SK-N-SH treated with all-trans-retinoic acid at 6 μM for 48 hours (cell line): ENCODE results near the gene SEMA4D.

Experiments
- ATAC-seq: fragments of 200-7000 bp; cut with Tn5 transposase; 3 replicates; pipeline ENCODE4 v1.9.1; 2020; ENCODE audit warnings: mild to moderate bottlenecking, moderate library complexity
- ARNTL ChIP-seq: fragments of 450-650 bp; formaldehyde crosslinking; IDR thresholded peaks from 2 replicates; pipeline ENCODE4 v1.5.0; 2020; ENCODE audit warnings: low read depth, mild to moderate bottlenecking, moderate library complexity, borderline replicate concordance
- BACH2 ChIP-seq: fragments of 250-450 bp; sonication (Bioruptor Pico); IDR thresholded peaks from 2 replicates; pipeline ENCODE4 v1.9.0; 2021; ENCODE audit warnings: mild to moderate bottlenecking, borderline replicate concordance
- CREB5 ChIP-seq: fragments of 250-450 bp; sonication (Bioruptor Pico); IDR thresholded peaks from 2 replicates; pipeline ENCODE4 v1.5.1; 2020; ENCODE audit warnings: low read depth, mild to moderate bottlenecking, moderate library complexity
- CSDC2 ChIP-seq: fragments of 250-450 bp; sonication (Bioruptor Pico); IDR thresholded peaks from 2 replicates; pipeline ENCODE4 v1.5.0; 2020; ENCODE audit warnings: mild to moderate bottlenecking, moderate library complexity
- CSRNP3 ChIP-seq: fragments of 250-450 bp; sonication (Bioruptor Pico); IDR thresholded peaks from 2 replicates; pipeline ENCODE4 v1.5.1; 2021; ENCODE audit warnings: mild to moderate bottlenecking, moderate library complexity
- ESRRG ChIP-seq: fragments of 250-450 bp; sonication (Bioruptor Pico); IDR thresholded peaks from 2 replicates; pipeline ENCODE4 v1.6.1; 2021; ENCODE audit warnings: mild to moderate bottlenecking
- GLIS3 ChIP-seq: fragments of 250-450 bp; sonication (Bioruptor Pico); IDR thresholded peaks from 2 replicates; pipeline ENCODE4 v1.5.0; 2020; ENCODE audit warnings: mild to moderate bottlenecking, moderate library complexity
- ISL1 ChIP-seq: fragments of 250-450 bp; sonication (Bioruptor Pico); IDR thresholded peaks from 2 replicates; pipeline ENCODE4 v2.1.2; 2022; ENCODE audit warnings: mild to moderate bottlenecking, moderate library complexity
- OSR1 ChIP-seq: fragments of 250-450 bp; sonication (Bioruptor Pico); IDR thresholded peaks from 2 replicates; pipeline ENCODE4 v1.8.0; 2022; ENCODE audit warnings: moderate library complexity, mild to moderate bottlenecking, inconsistent platforms
- PATZ1 ChIP-seq: fragments of 250-450 bp; sonication (Bioruptor Pico); IDR thresholded peaks from 2 replicates; pipeline ENCODE4 v1.8.0; 2020; ENCODE audit warnings: mild to moderate bottlenecking, moderate library complexity, borderline replicate concordance
- PPARA ChIP-seq: fragments of 250-450 bp; sonication (Bioruptor Pico); IDR thresholded peaks from 2 replicates; pipeline ENCODE4 v1.5.0; 2020; ENCODE audit warnings: mild to moderate bottlenecking, borderline replicate concordance
- RARB ChIP-seq: fragments of 250-450 bp; sonication (Bioruptor Pico); IDR thresholded peaks from 2 replicates; pipeline ENCODE4 v1.8.0; 2021; ENCODE audit warnings: mild to moderate bottlenecking, moderate library complexity
- SNAI2 ChIP-seq: fragments of 250-450 bp; sonication (Bioruptor Pico); IDR thresholded peaks from 2 replicates; pipeline ENCODE4 v1.5.0; 2020; ENCODE audit warnings: mild to moderate bottlenecking, moderate library complexity
- TCF4 ChIP-seq: fragments of 250-450 bp; sonication (Bioruptor Pico); IDR thresholded peaks from 2 replicates; pipeline ENCODE4 v1.8.0; 2021; ENCODE audit warnings: mild to moderate bottlenecking, moderate library complexity, borderline replicate concordance
- TOX ChIP-seq: fragments of 250-450 bp; sonication (Bioruptor Pico); IDR thresholded peaks from 2 replicates; pipeline ENCODE4 v1.8.0; 2021; ENCODE audit warnings: mild to moderate bottlenecking, moderate library complexity, borderline replicate concordance
- ZC3H10 ChIP-seq: fragments of 250-450 bp; sonication (Bioruptor Pico); IDR thresholded peaks from 2 replicates; pipeline ENCODE4 v1.5.1; 2021; ENCODE audit warnings: mild to moderate bottlenecking, moderate library complexity
- ZFP30 ChIP-seq: fragments of 450-650 bp; formaldehyde crosslinking; IDR thresholded peaks from 2 replicates; pipeline ENCODE4 v1.5.0; 2022; ENCODE audit warnings: mild to moderate bottlenecking, moderate library complexity
- ZNF565 ChIP-seq: fragments of 450-650 bp; formaldehyde crosslinking; conservative IDR thresholded peaks from 2 replicates; pipeline ENCODE4 v1.5.0; 2020; ENCODE audit warnings: low read depth, mild to moderate bottlenecking, moderate library complexity
- ZNF70 ChIP-seq: fragments of 450-650 bp; formaldehyde crosslinking; IDR thresholded peaks from 2 replicates; pipeline ENCODE4 v1.5.0; 2020; ENCODE audit warnings: mild to moderate bottlenecking, moderate library complexity
- ZNF8 ChIP-seq: fragments of 450-650 bp; formaldehyde crosslinking; IDR thresholded peaks from 2 replicates; pipeline ENCODE4 v1.5.0; 2020; ENCODE audit warnings: mild to moderate bottlenecking, moderate library complexity
- TF ChIP-seq, protein P1 (sequence below): fragments of 250-450 bp; sonication (Bioruptor Pico); IDR thresholded peaks from 2 replicates; pipeline ENCODE4 v1.5.0; 2020; ENCODE audit warnings: mild to moderate bottlenecking, moderate library complexity

The SEMA4D gene

GRCh38 chr9:89368550-89368949 is 129.4 kb downstream of the SEMA4D start (continued):
- TF ChIP-seq CREB5 (CRISPR knock-in tag) (no peak), TCF4 (CRISPR knock-in tag) (no peak), PATZ1 (CRISPR knock-in tag) (no peak)

GRCh38 chr9:89367726-89368437 is 130.0 kb downstream of the SEMA4D start:
- no peak for ATAC-seq
- TF ChIP-seq PPARA (CRISPR knock-in tag), result no peak
- no peak for TF ChIP-seq PATZ1 (CRISPR knock-in tag)
- TF ChIP-seq TCF4 (CRISPR knock-in tag), result no peak
- no peak for TF ChIP-seq ZNF70 (CRISPR knock-in tag)
- no peak for TF ChIP-seq BACH2 (CRISPR knock-in tag)
- TF ChIP-seq, all 23 proteins: peak for 0

GRCh38 chr9:89367281-89367680 is 130.6 kb downstream of the SEMA4D start:
- no peak for ATAC-seq
- TF ChIP-seq GLIS3 (CRISPR knock-in tag), result no peak
- TF ChIP-seq, protein P1, sequence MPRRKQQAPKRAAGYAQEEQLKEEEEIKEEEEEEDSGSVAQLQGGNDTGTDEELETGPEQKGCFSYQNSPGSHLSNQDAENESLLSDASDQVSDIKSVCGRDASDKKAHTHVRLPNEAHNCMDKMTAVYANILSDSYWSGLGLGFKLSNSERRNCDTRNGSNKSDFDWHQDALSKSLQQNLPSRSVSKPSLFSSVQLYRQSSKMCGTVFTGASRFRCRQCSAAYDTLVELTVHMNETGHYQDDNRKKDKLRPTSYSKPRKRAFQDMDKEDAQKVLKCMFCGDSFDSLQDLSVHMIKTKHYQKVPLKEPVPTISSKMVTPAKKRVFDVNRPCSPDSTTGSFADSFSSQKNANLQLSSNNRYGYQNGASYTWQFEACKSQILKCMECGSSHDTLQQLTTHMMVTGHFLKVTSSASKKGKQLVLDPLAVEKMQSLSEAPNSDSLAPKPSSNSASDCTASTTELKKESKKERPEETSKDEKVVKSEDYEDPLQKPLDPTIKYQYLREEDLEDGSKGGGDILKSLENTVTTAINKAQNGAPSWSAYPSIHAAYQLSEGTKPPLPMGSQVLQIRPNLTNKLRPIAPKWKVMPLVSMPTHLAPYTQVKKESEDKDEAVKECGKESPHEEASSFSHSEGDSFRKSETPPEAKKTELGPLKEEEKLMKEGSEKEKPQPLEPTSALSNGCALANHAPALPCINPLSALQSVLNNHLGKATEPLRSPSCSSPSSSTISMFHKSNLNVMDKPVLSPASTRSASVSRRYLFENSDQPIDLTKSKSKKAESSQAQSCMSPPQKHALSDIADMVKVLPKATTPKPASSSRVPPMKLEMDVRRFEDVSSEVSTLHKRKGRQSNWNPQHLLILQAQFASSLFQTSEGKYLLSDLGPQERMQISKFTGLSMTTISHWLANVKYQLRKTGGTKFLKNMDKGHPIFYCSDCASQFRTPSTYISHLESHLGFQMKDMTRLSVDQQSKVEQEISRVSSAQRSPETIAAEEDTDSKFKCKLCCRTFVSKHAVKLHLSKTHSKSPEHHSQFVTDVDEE (CRISPR knock-in tag), result no peak
- no peak for TF ChIP-seq ARNTL
- no peak for TF ChIP-seq TOX
- no peak for TF ChIP-seq CREB5 (CRISPR knock-in tag)
- TF ChIP-seq SNAI2 (CRISPR knock-in tag), result no peak
- no peak for TF ChIP-seq PATZ1 (CRISPR knock-in tag)
- no peak for TF ChIP-seq OSR1 (CRISPR knock-in tag)
- TF ChIP-seq PPARA (CRISPR knock-in tag), result no peak
- no peak for TF ChIP-seq ZFP30 (CRISPR knock-in tag)

DNA sequence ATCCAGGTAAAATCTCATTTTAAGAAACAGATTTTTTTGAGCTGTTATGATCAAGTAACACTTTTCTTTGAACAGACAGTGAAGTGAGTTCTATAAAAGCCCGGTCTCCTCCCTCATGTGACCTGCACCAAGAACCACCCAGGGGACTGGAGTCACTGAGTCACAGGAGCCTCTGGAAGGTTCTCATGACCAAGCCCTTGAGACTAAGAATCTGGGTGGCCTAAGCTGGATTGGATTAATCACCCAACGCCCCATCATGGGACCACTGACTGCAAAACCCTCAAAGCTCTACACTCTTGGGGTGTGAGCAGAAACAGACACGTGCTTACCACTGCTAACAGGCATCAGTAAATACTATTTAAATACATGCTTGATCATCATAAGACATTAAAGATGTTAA is 131.2 kb downstream of the SEMA4D start:
- ATAC-seq, result no peak
- TF ChIP-seq CREB5 (CRISPR knock-in tag) (no peak), ZNF565 (CRISPR knock-in tag) (no peak), CSRNP3 (no peak), ARNTL (no peak), ZNF70 (CRISPR knock-in tag) (no peak), OSR1 (CRISPR knock-in tag) (no peak), ISL1 (no peak), RARB (CRISPR knock-in tag) (no peak), ZNF8 (CRISPR knock-in tag) (no peak), TOX (no peak), ZC3H10 (no peak), GLIS3 (CRISPR knock-in tag) (no peak), ESRRG (CRISPR knock-in tag) (no peak), CSDC2 (CRISPR knock-in tag) (no peak), BACH2 (CRISPR knock-in tag) (no peak)
